Measurements from ENCODE around the gene GSTA4. TPM values are rescaled to one million over a fixed set of nuclear protein-coding genes. Genes with fewer than 3 reads are reported as not detected.

The GSTA4 gene
- total and polyA plus RNA-seq, 2 of the 13 experiments (the other 11 are each of a cell fraction or from before 2014, with no cell fraction given): 34.1 to 53.6 TPM

Other genes starting within 250 kb of the GSTA4 start
- 13.7 and 21.5 TPM in 2 replicates for gene GSTA2, start 231.8 kb downstream of the GSTA4 start, total RNA-seq (2016; rRNA removed; fragmentation: Illumina TruSeq; extraction: Trizol)
- gene GSTA2, start 231.8 kb downstream of the GSTA4 start, polyA plus RNA-seq (2011; rRNA removed): 0.75 and 1.1 TPM in 2 replicates
- 282 and 403 TPM in 2 replicates for gene GSTA1, start 191.5 kb downstream of the GSTA4 start, total RNA-seq (2016; rRNA removed; fragmentation: Illumina TruSeq; extraction: Trizol)
- gene GSTA1, start 191.5 kb downstream of the GSTA4 start, polyA plus RNA-seq (2011; rRNA removed): 6.2 and 10.4 TPM in 2 replicates
- not detected in 2 replicates for gene GSTA5, start 154.5 kb downstream of the GSTA4 start, total RNA-seq (2016; rRNA removed; fragmentation: Illumina TruSeq; extraction: Trizol)
- not detected in 2 replicates for gene GSTA5, start 154.5 kb downstream of the GSTA4 start, polyA plus RNA-seq (2011; rRNA removed)
- not detected in 2 replicates for gene GSTA3, start 85.6 kb downstream of the GSTA4 start, total RNA-seq (2016; rRNA removed; fragmentation: Illumina TruSeq; extraction: Trizol)
- gene GSTA3, start 85.6 kb downstream of the GSTA4 start, polyA plus RNA-seq (2011; rRNA removed): not detected in 2 replicates
- gene CILK1, start 66.5 kb upstream of the GSTA4 start, total RNA-seq (2016; rRNA removed; fragmentation: Illumina TruSeq; extraction: Trizol): 15.5 and 25.4 TPM in 2 replicates
- gene CILK1, start 66.5 kb upstream of the GSTA4 start, polyA plus RNA-seq (2011; rRNA removed): 8.7 and 11.4 TPM in 2 replicates
- 59.2 and 64.3 TPM in 2 replicates for gene FBXO9, start 70.1 kb upstream of the GSTA4 start, total RNA-seq (2016; rRNA removed; fragmentation: Illumina TruSeq; extraction: Trizol)
- gene FBXO9, start 70.1 kb upstream of the GSTA4 start, polyA plus RNA-seq (2011; rRNA removed): 93.5 and 98.4 TPM in 2 replicates
- 0.13 and 0.18 TPM in 2 replicates for gene GCM1, start 153.6 kb upstream of the GSTA4 start, total RNA-seq (2016; rRNA removed; fragmentation: Illumina TruSeq; extraction: Trizol)
- 0.03 and 0.04 TPM in 2 replicates for gene GCM1, start 153.6 kb upstream of the GSTA4 start, polyA plus RNA-seq (2011; rRNA removed)